Measurements from ENCODE around the gene FOLR2. TPM values are rescaled to one million over a fixed set of nuclear protein-coding genes. Genes with fewer than 3 reads are reported as not detected.

Gene FOLR2
- total and polyA plus RNA-seq, 2 of the 8 experiments (the other 6 are each of a cell fraction or from before 2014, with no cell fraction given): not detected

DNA sequence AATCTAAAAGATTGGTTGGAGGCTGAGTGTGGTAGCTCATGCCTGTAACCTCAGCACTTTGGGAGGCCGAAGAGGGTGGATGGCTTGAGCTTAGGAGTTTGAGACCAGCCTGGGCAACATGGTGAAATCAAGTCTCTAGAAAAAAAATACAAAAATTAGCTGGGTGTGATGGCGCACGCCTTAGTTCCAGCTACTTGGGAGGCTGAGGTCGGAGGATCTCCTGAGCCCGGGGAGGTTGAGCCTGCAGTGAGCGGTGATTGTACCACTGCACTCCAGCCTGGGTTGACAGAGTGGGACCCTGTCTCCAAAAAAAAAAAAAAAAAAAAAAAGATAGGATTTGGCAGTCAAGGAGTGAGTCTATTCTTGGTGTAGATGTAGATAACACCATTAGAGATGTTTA is 14.0 kb upstream of the FOLR2 start (continued):
- TF ChIP-seq RFX5 (IDR thresholded peaks at IDR 0.05; ENCODE audit: borderline replicate concordance, low read depth, low read length) (no peak), CREB1 (IDR thresholded peaks at IDR 0.05) (no peak)

All from H1 (cell line).